Spinal cord (tissue), 10 donors: Measurements from ENCODE around the gene CDC42BPB. TPM values are rescaled to one million over a fixed set of nuclear protein-coding genes. Genes with fewer than 3 reads are reported as not detected.

Experiments
- DNase-seq, 6 donors: peaks; one replicate each; pipeline versions ENCODE4 v3.0.0 to v3.0.0-alpha.2; 2013 to 2015; ENCODE audit warnings: low spot score in 6 of 6, low read depth in 4 of 6
- H3K27ac ChIP-seq: one replicate; pipeline ENCODE4 v1.5.1; 2013; ENCODE audit warnings: low read depth, low read length, control low read depth
- H3K27me3 ChIP-seq: one replicate; pipeline ENCODE4 v1.6.1; 2013; ENCODE audit warnings: low read length; ENCODE audit not compliant: control insufficient read depth, insufficient read depth
- H3K36me3 ChIP-seq: one replicate; pipeline ENCODE4 v1.6.1; 2013; ENCODE audit warnings: low read length; ENCODE audit not compliant: control insufficient read depth, insufficient read depth
- H3K4me1 ChIP-seq: one replicate; pipeline ENCODE4 v1.6.1; 2013; ENCODE audit warnings: low read length; ENCODE audit not compliant: control insufficient read depth, insufficient read depth
- H3K4me3 ChIP-seq: one replicate; pipeline ENCODE4 v1.5.1; 2013; ENCODE audit warnings: low read depth, low read length, control low read depth
- H3K9me3 ChIP-seq: one replicate; pipeline ENCODE4 v1.6.1; 2013; ENCODE audit warnings: low read length; ENCODE audit not compliant: control insufficient read depth, insufficient read depth
- WGBS: methylation state at CpG from one replicate; pipeline ENCODE4 v1.1.5; 2013; ENCODE audit warnings: missing lambda C conversion rate; ENCODE audit not compliant: insufficient coverage; 5-methylcytosine and 5-hydroxymethylcytosine counted together
- polyA plus RNA-seq, 2 donors: library from polyadenylated mRNA; unstranded; fragments of 120-200 nt; gene quantifications; one replicate each; pipeline ENCODE4 v1.2.1, GENCODE V29; 2013; ENCODE audit not compliant: insufficient read length in 2 of 2
- total RNA-seq, 2 donors: library from RNA; depleted of rRNA in 1 of 2; stranded (reverse); fragments of 120-200 nt in 1 of 2; fragments of >200 nt in 1 of 2; gene quantifications; one replicate each; pipeline versions ENCODE4 v1.2.3 to v1.2.4, GENCODE V29; 2013 to 2014
- donor health status: healthy.

The CDC42BPB gene
- total and polyA plus RNA-seq, 4 donors, result 69.0 to 115 (median 96.3) TPM

DNA sequence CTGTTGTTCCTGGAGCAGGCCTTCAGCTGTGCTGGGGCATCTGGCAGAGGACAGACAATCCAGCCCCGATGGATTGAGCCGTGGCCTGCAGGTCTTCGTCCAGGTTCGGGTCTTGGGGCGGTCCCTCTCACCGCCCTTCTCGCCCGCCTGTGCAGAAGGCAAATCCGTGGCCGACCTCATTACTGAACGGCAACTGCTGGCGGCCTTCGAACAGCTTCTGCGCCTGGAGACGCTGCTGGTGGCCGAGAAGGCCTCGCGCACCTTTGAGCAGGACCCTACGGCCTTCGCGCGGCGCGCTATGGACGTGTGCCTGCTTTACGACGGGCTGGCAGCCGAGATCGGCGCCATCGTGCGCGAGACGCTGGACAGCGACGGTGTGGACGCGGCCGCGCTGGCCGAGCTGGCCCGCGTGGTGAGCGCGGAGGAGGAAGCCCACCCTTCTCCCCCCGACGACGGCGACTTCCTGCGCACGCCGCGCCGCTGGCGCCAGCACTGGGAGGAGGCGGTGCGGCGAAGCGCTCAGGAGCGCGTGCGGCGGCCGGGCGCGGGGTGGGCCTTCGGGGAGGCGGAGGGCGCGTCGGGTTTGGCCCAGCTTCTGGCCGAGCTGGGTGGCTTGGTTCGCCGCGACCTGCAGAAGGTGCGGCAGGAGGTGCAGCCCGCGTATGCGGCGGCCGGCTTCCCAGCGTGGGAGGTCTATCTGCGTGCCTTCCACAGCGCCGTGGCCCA, 44.8 kb upstream of the CDC42BPB start:
- peak in 1 of 6 donors; percentile 36 for DNase-seq
- H3K27ac ChIP-seq, result no peak overlapping the region
- H3K4me3 ChIP-seq, result no peak overlapping the region
- H3K27me3 ChIP-seq, result peaks cover 47% of the 10 kb centered on the region
- H3K4me1 ChIP-seq, result peaks cover 25% of the 10 kb centered on the region
- H3K36me3 ChIP-seq, result no peaks in the 10 kb centered on the region
- H3K9me3 ChIP-seq, result no peaks in the 10 kb centered on the region
- WGBS, result 11% methylated on average over 85 of the region's 85 CpGs

GRCh38 chr14:103101257-103101962, 44.1 kb upstream of the CDC42BPB start:
- WGBS, result 89% methylated on average over 10 of the region's 11 CpGs
- Histone ChIP-seq H3K4me1 (peaks cover 25% of the 10 kb centered on the region), H3K27me3 (peaks cover 47% of the 10 kb centered on the region), H3K36me3 (no peaks in the 10 kb centered on the region), H3K9me3 (no peaks in the 10 kb centered on the region), H3K4me3 (no peak overlapping the region), H3K27ac (no peak overlapping the region)
- DNase-seq, result no peak

GRCh38 chr14:103100281-103101121, 43.2 kb upstream of the CDC42BPB start:
- WGBS, result 73% methylated on average over 24 of the region's 25 CpGs
- DNase-seq, result no peak
- Histone ChIP-seq H3K4me1 (peaks cover 25% of the 10 kb centered on the region), H3K27me3 (peaks cover 43% of the 10 kb centered on the region), H3K36me3 (no peaks in the 10 kb centered on the region), H3K4me3 (no peak overlapping the region), H3K27ac (no peak overlapping the region), H3K9me3 (no peaks in the 10 kb centered on the region)

GRCh38 chr14:103099733-103100280, 42.5 kb upstream of the CDC42BPB start:
- H3K4me3 ChIP-seq, result no peak overlapping the region
- H3K27me3 ChIP-seq, result peaks cover 38% of the 10 kb centered on the region
- 89% methylated on average over 8 of the region's 8 CpGs for WGBS
- H3K9me3 ChIP-seq, result no peaks in the 10 kb centered on the region
- H3K27ac ChIP-seq, result no peak overlapping the region
- peaks cover 20% of the 10 kb centered on the region for H3K4me1 ChIP-seq
- H3K36me3 ChIP-seq, result no peaks in the 10 kb centered on the region
- no peak for DNase-seq

GRCh38 chr14:103099081-103099732, 41.9 kb upstream of the CDC42BPB start:
- WGBS, result 53% methylated on average over 10 of the region's 12 CpGs
- no peak for DNase-seq
- Histone ChIP-seq H3K27me3 (peaks cover 32% of the 10 kb centered on the region), H3K4me3 (no peak overlapping the region), H3K27ac (no peak overlapping the region), H3K36me3 (no peaks in the 10 kb centered on the region), H3K4me1 (peaks cover 14% of the 10 kb centered on the region), H3K9me3 (no peaks in the 10 kb centered on the region)

GRCh38 chr14:103097994-103098957, 40.9 kb upstream of the CDC42BPB start:
- no peak for DNase-seq
- H3K27ac ChIP-seq, result no peak overlapping the region
- no peak overlapping the region for H3K4me3 ChIP-seq
- H3K4me1 ChIP-seq, result peaks cover 9% of the 10 kb centered on the region
- no peaks in the 10 kb centered on the region for H3K36me3 ChIP-seq
- 68% methylated on average over 21 of the region's 31 CpGs for WGBS
- H3K9me3 ChIP-seq, result no peaks in the 10 kb centered on the region
- peaks cover 22% of the 10 kb centered on the region for H3K27me3 ChIP-seq

DNA sequence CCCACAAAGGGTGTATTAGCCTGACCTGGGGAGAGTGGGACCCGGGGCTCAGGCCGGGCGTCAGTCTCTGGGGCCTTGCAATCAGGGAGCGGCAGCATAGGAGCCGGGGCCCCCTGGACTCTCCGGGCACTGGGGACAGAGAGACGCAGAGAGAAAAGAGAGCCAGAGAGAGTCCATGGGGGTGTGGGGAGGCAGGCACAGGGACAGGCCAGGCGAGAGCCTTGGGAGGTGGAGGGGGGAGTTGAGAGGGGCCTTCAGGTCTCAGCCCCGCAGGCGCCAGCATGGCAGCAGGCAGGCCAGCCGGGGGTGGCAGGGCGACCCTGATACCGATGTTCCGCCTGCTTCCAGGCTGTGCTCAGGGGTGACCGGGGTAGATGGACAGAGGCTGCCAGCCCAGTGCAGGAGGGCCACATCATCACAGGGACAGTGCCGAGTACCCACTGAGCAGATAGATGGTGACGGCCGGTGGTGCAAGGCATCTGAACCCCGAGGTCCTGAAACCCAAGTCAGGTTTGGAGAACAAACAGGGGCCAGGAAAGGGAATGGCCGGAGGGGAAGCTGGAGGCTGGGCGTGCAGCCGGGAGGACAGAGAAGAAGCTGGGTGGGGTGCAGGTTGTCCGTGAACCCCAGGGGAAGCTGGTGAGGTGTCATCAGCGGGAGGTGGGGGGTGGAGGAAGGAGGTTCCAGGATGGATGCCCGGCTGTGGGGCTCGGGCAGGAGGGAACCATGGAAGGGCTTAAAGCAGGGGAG, 40.1 kb upstream of the CDC42BPB start:
- 85% methylated on average over 26 of the region's 26 CpGs for WGBS
- no peaks in the 10 kb centered on the region for H3K36me3 ChIP-seq
- no peak for DNase-seq
- H3K27ac ChIP-seq, result no peak overlapping the region
- peaks cover under 1% of the 10 kb centered on the region for H3K4me1 ChIP-seq
- H3K4me3 ChIP-seq, result no peak overlapping the region
- no peaks in the 10 kb centered on the region for H3K9me3 ChIP-seq
- peaks cover 14% of the 10 kb centered on the region for H3K27me3 ChIP-seq

- H3K27me3 ChIP-seq, result peaks cover 10% of the 10 kb centered on the region
- H3K4me3 ChIP-seq, result no peak overlapping the region
- H3K4me1 ChIP-seq, result no peaks in the 10 kb centered on the region
- no peak overlapping the region for H3K27ac ChIP-seq
- H3K9me3 ChIP-seq, result no peaks in the 10 kb centered on the region
- H3K36me3 ChIP-seq, result no peaks in the 10 kb centered on the region
- WGBS, result 14% methylated on average over 1 of the region's 4 CpGs
- no peak for DNase-seq
Measured at GRCh38 chr14:103096387-103096786, 39.0 kb upstream of the CDC42BPB start.
